ENCODE results near the gene PPM1J. TPM values are rescaled to one million over a fixed set of nuclear protein-coding genes. Genes with fewer than 3 reads are reported as not detected.

PPM1J gene
- total RNA-seq, 1 experiment from 2014 or later: 0.69 TPM

DNA sequence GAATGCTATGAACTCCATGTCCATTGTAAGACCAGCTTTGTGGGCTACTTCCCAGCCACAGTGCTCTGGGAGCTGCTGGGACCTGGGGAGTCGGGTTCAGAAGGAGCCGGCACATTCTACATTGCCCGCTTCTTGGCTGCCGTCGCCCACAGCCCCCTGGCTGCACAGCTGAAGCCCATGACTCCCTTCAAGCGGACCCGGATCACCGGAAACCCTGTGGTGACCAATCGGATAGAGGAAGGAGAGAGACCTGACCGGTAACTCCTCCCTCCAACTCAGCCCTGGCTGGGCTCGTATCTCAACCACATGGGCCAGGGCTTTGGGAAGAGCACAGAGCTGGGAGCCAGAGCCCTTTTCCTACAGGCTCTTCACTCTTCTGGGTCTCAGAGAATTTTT, 25.3 kb downstream of the PPM1J start:
- no peak for DNase-seq (ENCODE audit: extremely low read depth, low read depth)

DNA sequence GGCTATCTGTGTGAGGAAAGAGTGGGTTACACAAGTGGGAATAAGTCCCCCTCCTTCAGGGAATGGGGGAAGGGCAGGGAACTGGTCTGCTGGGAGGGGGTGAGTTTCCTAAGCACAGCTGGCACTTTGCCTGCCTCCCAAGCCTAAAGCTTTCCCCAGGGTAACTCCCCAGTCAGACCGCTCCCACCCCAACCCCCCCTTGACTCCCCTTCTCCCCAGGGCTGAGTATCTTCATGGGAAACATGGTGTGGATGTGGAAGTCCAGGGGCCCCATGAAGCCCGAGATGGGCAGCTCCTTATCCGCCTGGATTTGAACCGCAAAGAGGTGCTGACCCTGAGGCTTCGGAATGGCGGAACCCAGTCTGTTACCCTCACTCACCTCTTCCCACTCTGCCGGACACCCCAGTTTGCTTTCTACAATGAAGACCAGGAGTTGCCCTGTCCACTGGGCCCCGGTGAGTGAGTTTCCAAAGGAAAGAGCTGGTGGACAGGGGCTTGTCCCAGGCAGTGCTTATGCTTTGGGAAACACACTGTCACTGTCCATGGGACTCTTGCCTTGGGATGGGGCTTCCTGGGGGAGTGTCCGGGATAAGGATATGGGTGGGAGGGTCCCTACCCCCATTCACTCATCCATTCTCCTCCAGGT, 25.8 kb downstream of the PPM1J start:
- no peak for DNase-seq (ENCODE audit: extremely low read depth, low read depth)

DNA sequence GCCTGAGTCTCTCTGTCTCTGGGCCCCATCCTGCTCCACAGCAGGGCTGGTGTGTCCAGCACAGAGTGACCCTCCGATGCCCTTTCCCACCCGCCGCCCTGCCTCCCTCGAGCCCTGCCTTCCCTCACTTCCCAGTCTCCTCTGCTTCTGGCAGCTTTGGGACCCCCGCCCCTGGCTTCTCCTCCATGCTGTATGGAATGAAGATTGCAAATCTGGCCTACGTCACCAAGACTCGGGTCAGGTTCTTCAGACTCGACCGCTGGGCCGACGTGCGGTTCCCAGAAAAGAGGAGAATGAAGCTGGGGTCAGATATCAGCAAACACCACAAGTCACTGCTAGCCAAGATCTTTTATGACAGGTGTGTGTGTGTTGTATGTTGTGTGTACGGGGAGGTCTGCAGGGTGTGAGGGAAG, 26.3 kb downstream of the PPM1J start:
- no peak for DNase-seq (ENCODE audit: extremely low read depth, low read depth)

DNA sequence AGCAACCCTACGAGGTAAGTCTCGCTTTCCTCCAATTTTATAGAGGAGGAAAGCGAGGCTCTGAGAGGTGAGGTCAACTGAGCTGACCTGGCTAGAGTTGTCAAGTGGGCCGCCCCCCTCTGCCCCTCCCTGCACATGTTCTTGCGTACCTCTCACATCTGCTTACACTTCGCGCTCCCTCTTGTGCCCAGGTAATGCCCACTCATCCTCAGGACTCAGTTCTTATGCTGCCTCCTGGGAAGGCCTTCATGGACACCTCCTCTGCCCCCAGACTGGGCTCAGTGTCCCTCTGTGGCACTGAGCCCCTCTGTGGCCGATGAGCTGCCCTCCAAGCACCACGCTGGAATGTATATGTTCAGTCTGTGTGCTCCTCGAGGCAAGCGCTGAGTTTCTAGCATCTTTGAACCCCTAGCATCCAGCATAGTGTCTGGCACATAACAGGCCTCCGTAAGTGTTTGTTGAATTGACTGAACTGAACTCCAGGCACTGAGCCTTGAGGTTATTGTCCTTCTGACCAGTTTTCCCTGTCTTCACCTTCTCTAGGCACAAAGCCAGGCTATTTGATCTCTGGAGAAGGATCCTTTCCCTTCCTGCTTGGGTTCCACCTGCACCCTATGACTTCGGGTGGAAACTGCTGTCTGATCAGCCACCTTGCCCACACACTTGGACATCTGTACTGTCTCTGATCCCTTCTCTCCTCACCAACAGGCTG, 27.2 kb downstream of the PPM1J start:
- DNase-seq (ENCODE audit: extremely low read depth, low read depth): no peak

DNA sequence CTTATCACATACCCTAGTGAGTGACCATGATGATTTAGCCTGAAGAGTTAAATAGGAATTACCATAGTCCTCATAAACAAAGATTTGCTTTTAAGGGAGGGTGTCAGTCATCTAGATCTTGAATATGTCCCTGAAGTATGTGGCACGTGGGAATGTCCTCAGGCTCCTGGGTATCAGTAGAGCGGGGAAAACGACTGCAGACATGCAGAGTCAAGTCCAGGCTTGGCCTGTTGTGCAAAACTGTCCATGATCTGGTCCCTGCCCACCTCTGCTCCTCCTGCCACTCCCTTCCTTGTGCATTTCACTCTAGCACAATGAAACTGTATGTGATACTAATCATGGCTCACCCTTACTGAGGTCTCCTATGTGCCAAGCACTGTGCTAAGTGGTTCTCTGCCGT, 27.8 kb downstream of the PPM1J start:
- DNase-seq (ENCODE audit: extremely low read depth, low read depth): no peak

DNA sequence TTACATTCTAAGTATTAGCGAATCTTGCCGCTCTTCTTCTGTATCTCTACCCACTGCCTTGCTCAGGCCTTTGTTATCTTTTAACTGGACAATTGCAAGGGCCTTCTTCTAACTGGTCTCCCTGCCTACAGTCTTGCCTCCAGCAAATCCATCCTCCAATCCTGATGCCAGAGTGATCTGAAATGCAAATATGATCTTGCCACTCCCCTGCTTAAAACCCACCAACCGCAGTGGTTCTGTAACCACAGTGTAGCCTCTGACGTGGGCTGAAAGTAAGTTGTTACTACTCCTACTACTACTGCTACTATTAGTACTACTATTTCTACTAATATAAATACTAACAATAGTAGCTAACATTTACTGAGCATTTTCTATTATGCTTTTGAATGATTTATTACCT, 28.3 kb downstream of the PPM1J start:
- no peak for DNase-seq (ENCODE audit: extremely low read depth, low read depth)

DNA sequence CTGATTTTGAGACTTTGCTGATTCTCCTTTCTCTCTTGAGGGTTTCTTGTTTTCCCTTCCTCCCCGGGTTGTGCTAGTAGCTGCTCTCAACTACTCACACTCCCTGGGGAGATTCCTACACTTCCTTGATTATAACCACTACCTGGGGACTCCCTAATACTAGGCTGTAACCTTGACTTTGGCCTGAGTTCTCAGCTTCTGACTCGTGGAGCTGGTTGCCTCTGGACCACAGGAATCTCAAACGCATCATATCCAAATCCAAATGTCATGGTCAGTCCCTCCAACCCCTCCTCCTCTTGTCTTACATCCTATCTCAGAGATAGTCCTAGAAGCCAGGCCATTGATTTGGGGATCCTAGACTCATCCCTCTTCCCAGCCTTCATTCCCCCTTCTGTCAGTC, 28.7 kb downstream of the PPM1J start:
- DNase-seq (ENCODE audit: extremely low read depth, low read depth): no peak

DNA sequence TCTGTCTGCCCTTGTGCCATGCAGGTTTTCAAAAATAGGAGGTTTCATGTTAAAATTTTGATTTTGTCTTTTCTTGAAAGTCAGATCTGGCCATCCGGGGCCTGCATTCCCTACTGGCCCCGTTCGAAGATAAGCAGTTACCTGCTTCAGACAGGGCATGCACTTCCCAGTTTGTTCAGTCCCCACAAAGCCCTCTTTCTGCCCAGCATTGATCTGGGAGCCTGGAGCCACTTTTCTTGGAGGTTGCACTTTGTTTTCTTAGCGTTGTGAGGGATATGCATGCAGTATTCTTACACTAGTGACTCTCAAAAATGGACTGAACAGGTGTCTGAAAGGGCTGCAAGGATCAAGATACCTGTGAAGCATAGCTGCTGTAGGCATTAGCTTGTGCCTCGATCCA, 29.2 kb downstream of the PPM1J start:
- no peak for DNase-seq (ENCODE audit: extremely low read depth, low read depth)

DNA sequence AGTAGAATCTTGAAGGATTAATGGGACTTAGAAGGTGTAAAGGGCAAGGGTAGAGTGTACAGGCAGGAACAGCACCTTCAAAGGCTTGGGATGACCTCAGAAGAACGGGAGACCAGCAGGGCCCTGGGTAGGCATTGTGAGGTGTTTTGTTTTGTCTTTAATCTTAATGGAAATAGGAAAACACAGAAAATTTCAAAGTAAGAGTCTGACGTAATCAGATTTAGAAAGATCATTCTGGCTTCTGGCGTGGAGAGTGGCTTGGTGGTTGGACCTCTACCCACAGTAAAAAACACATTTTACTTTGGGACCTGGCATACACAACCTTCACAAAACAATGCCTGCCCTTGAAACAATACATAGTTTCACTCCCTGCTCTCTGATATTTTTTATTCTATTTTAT, 36.5 kb downstream of the PPM1J start:
- no peak for DNase-seq (ENCODE audit: extremely low read depth, low read depth)

DNA sequence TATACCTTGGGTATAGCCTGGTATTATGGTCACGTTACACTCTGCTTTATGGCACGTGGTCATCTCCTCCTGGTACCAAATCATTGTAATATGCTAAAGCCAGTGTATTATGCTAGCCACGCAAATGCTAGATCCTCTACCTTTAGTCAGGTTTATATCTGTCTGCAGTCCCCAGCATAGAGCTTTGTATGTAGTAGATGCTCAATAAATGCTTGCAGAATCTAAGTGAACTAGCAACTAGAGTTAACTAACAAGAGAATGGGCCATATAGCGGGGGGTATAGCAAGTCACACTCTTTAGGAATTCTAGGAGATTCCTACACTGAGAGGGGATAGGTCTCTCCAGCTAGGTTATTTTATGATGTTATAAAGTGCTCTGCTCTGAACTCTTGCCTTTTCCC, 37.6 kb downstream of the PPM1J start:
- no peak for DNase-seq (ENCODE audit: extremely low read depth, low read depth)

DNA sequence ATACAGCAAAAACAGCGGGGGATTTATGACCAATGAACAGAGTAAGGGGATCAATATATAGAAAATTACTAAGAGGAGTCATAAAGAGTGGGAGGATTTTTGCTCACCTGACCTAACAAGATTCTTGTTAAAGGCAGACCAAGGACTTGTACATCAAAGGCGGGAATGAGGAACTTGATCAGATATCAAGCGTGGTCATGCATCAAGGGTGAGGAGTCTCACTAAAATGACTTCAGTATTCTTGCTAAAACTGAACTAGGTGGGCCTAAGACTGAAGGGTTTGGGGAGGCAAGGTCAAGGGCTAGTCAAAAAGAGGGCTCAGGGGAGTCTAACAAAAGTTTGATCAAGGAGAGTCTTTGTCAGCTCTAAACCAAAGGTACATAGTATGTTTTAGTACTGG, 38.6 kb downstream of the PPM1J start:
- no peak for DNase-seq (ENCODE audit: extremely low read depth, low read depth)

DNA sequence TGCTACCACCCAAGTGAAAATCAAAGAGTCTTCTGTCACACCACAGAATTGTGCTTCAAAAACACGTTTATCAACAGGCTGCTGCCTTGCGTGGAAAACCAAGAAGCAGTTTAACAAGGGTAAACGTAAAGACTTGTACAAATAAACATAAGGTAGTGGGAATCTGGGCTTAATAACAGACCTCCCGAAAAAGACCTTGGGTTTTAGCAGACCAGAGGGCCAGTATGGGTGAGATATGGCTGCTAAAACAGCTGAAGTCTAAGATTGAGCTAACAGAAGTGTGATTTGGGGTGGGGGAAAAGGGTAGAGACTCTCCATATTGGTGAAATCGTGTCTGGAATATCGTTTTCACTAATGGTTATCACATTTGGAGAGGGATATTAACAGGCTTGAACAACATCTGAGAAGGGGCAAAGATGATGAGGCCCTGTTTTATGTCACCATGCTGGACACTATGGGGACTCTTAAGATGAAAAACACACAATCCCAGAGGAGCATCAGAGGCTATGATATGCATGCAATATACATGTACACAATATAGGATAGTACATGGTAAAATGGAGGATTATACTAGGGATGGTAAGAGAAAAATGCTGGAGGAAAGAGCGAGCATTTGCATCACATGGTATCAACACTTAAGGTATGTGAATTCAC, 39.3 kb downstream of the PPM1J start:
- no peak for DNase-seq (ENCODE audit: extremely low read depth, low read depth)

DNA sequence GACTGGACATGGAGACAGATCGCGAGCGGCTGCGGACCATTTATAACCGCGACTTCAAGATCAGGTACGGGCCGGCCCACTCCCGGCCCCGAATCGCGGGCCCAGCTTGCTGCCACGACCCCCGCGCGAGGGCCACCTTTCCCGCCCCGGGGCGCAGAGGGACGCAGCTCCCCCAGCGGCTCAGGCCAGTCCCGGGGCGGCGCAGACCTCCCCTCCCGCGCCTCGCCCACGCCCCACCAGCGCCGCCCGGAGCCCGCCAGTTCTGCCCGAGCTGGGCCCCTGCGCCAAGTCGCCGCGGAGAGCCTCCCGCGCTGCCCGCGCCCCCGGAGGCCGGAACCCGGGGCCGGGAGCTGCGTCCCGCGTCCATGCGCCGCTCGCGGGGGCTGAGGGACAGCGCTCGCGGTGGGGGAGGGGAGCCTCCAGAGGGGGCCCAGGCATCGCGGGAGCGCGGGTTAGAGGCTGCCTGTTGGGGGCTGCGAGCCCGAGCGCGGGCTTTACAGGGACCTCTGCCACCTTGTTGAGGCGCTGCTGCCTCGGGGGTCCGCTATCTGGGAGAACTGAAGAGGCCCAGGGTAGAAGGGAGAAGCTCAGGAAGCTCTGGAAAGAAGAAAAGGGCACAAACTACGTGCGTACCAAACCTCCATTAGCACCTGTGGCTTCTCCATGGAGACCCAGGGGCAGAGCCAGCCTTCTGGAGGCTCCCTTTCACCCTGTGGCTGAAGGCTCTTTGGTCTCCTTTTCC, 40.0 kb downstream of the PPM1J start:
- DNase-seq (ENCODE audit: extremely low read depth, low read depth): peak; percentile 12

DNA sequence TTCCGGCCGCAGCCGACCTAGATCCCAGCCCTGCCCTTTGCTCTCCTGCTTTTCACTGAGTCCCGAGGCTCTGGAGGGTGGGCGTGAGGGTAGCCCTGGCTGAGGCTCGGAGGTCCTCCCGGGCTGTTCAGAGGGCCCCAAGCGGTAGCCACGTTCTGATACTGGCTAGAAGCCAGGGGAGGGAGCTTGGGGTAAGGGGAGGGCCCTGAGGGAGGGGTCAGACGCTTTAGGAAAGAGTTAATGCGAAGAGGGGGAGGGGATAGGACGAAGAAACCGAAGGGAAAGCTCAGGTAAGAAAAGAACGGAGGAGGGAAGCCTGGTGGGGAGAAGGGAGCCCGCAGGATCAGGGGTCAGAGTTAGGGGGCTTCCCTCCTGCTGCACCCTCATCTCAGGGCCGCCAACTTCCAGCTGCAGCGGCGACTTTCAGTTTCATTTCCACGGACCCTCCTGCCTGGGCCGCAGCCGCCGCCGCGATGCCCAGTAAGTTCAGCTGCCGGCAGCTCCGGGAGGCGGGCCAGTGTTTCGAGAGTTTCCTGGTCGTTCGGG, 40.6 kb downstream of the PPM1J start, which contains the start of gene MOV10:
TSS of gene MOV10 (plus strand) at position 220 of the 546 bp plus-strand sequence. CDS start at position 474, 254 bp downstream.
- peak; percentile 41 for DNase-seq (ENCODE audit: extremely low read depth, low read depth)

DNA sequence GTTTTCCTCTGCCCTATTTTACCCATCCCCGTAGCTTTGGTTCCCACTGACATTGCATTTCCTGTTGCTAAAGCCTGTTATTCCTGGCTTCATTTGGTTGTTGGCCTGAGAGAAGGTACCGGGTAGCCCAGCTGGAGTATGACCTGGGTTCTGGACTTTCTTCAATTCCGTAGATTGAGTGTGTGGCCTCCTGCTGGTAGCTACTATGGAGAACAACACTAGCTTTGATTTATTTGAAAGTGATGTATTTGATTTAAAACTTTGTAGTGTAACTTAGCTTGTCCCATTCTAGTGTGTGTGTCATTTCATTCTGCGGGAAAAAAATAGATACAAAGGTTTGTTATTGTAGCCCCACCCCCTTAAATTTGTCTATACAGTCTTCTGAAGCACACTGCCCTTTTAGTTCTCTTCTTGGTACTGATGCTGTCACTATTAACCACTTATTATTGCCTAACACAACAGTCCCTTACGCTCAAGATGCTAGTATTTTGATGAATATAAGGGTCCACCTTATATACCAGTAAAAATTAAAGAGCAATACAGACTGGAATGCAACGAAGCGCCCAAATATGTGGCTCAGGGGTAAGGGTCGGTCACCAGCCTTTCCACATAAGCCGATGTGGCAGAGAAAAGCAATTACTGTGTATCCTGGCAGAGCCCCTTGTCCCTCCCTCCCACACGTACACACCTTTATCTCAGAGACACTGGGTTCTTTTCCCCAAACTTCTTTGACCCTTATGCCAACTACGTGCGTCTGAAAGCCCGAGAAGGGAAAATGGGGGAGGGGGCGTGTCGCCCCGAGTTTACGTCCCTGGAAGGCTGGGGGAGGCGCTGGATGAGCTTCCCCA, 41.3 kb downstream of the PPM1J start:
- DNase-seq (ENCODE audit: extremely low read depth, low read depth): peak; percentile 14

DNA sequence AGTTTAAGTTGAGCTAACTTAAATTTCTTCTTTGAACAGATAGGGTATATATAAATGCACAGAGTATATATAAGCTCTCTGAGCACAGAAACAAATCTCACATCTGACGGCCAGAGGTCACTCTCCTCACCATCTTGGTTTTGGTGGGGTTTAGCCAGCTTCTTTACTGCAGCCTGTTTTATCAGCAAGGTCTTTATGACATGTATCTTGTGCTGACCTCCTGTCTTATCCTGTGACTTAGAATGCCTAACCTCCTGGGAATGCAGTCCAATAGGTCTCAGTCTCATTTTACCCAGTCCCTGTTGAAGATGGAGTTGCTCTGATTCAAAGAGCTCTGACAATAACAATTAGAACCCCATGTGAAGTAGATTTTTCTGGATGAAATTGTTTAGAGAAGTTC, 42.3 kb downstream of the PPM1J start:
- DNase-seq (ENCODE audit: extremely low read depth, low read depth): no peak

DNA sequence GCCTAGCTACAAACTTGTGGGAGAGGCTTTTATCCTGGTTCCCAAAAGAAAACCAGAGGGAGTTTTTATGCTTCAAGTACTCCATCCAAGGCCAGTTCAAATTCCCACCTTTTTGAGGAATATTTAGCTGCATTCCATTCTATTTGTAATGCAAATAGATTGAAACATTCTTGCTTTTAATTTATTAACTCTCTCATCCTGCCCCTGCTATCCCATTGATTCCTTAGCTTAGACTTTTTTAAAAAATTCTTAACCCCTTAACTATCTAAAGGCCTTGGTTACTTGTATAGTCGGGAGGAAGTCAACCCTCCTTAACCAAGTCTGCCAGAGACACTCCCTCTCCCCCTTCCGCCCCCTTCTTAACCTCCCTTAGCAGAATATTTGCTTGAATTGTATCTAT, 43.1 kb downstream of the PPM1J start:
- DNase-seq (ENCODE audit: extremely low read depth, low read depth): no peak

DNA sequence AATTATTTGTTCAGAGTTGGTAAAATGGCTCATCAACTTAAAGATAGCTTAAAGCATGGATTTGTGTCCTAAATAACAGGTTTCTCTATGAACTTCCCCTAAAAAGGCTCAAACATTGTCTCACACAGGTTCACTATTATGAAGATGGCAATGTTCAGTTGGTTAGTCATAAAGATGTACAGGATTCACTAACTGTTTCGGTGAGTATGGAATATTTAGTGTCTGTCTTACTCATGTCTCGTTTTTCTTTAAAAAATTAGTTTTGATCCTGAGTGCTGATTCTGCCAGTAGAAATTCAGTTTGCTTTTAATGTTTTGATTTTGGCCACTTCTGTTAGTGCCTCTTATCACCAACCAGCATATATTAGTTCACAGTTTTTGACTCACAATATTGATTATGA, 48.2 kb downstream of the PPM1J start:
- no peak for DNase-seq (ENCODE audit: extremely low read depth, low read depth)

DNA sequence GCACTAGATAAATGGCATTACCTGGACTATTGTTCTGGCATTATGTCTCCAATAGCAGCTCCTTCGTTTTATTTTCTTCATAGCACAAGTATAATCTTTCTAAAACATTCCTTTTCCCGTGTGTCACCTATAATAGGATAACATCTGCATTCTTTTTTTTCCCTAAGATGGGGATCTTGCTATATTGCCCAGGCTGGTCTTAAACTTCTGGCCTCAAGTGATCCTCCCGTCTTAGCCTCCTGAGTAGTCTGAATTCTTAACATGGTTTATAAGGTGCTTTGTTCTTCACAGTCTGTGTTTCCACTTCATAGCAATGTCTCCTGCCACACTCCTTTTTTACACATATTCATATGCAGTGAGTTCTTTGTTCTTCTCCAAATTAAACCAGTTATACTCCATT, 49.3 kb downstream of the PPM1J start:
- no peak for DNase-seq (ENCODE audit: extremely low read depth, low read depth)

Data from NCI-H460 (cell line).